GM20000 (cell line): ENCODE measurements around the gene CSRP2.

Source experiments
- DNase-seq: peaks from one replicate; pipeline ENCODE4 v3.0.0; 2012; ENCODE audit warnings: low spot score
- CTCF ChIP-seq: IDR thresholded peaks from 2 replicates; pipeline ENCODE4 v1.5.1; 2012; ENCODE audit warnings: mild to moderate bottlenecking, control low read depth; ENCODE audit errors: extremely low read depth, missing control alignments

Gene CSRP2

GRCh38 chr12:76890151-76891143 lies 11.6 kb upstream of the CSRP2 start:
- TF ChIP-seq CTCF = no peak
- DNase-seq = no peak

GRCh38 chr12:76888775-76889174 lies 10.0 kb upstream of the CSRP2 start:
- no peak for TF ChIP-seq CTCF

GRCh38 chr12:76883811-76884210 lies 5.0 kb upstream of the CSRP2 start:
- no peak for TF ChIP-seq CTCF
- DNase-seq = no peak

More at GRCh38 chr12:76888775-76889174, 10.0 kb upstream of the CSRP2 start:
- DNase-seq = no peak

GRCh38 chr12:76883151-76883550 lies 4.3 kb upstream of the CSRP2 start:
- DNase-seq = no peak
- TF ChIP-seq CTCF = no peak

GRCh38 chr12:76882367-76882766 lies 3.5 kb upstream of the CSRP2 start:
- no peak for DNase-seq
- no peak for TF ChIP-seq CTCF

GRCh38 chr12:76881142-76881541 lies 2.3 kb upstream of the CSRP2 start:
- TF ChIP-seq CTCF = no peak
- no peak for DNase-seq

- TF ChIP-seq CTCF = no peak
Measured at GRCh38 chr12:76880519-76881023, 1.8 kb upstream of the CSRP2 start.

More at GRCh38 chr12:76880519-76881023, 1.8 kb upstream of the CSRP2 start:
- no peak for DNase-seq
